HG03558 (cell line): ENCODE data around the gene CFAP107.
"Not testable (repeated sequence)": the region's sequence is repeated elsewhere in the genome, so short reads cannot be mapped to it uniquely, and the experiment has no call there.

Experiments
- ATAC-seq: cut with Tn5 transposase; IDR thresholded peaks from one replicate; pipeline ENCODE4 v1.9.1; 2021; ENCODE audit warnings: moderate number of reproducible peaks; ENCODE audit not compliant: unreplicated experiment; ENCODE audit errors: extremely low read depth

Gene CFAP107, protein sequence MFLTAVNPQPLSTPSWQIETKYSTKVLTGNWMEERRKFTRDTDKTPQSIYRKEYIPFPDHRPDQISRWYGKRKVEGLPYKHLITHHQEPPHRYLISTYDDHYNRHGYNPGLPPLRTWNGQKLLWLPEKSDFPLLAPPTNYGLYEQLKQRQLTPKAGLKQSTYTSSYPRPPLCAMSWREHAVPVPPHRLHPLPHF

GRCh38 chr1:12745992-12746323 lies at the start of gene CFAP107:
Gene CFAP107, plus strand, starts transcription at chr1:12746200. Its CDS starts 231 bp downstream, at chr1:12746431.
- ATAC-seq, result no peak

GRCh38 chr1:12696658-12697057 lies 49.3 kb upstream of the CFAP107 start:
- no peak for ATAC-seq

DNA sequence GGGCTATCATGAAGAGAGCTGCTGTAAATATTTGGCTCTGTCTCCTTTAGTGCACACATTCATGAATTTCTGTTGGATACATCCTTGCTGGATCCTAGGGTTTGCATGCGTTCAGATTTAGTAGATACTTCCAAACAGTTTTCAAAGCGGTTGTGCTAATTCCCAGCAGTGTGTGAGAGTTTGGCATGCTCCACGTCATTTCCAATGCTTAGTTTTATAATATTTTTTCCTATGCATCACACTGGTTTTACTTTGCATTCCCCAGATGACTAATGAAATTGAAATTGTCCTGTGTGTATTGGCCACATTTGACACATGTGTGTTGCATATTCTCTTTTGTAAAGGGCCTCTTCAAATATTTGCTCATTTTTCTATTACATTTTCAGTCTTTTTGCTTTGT lies 48.6 kb upstream of the CFAP107 start:
- no peak for ATAC-seq

GRCh38 chr1:12703821-12704451 lies 42.1 kb upstream of the CFAP107 start:
- ATAC-seq, result no peak

GRCh38 chr1:12706061-12706460 lies 39.9 kb upstream of the CFAP107 start:
- no peak for ATAC-seq

- ATAC-seq, result no peak
Measured at GRCh38 chr1:12708396-12709090, 37.5 kb upstream of the CFAP107 start.

- ATAC-seq, result no peak
Measured at GRCh38 chr1:12709091-12709491, 36.9 kb upstream of the CFAP107 start.

GRCh38 chr1:12709696-12710095 lies 36.3 kb upstream of the CFAP107 start:
- ATAC-seq, result no peak

DNA sequence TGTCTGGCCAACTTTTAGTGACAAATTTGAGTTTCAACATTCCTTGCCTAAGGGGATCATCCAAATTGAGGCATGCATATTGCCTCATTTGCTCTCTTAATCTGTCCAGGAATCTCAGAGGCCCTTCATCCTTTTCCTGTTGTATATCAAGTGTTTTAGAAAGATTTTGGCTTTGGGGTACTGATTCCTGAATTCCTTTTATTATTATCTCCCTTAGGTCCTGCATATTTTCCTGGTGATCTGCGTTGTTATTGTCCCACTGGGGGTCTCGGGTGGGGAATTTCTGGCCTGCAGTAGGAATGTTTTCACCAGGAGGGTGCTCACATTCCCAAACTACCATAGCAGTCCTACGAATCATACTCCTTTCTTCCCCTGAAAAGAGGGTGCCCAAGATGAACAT lies 34.5 kb upstream of the CFAP107 start:
- no peak for ATAC-seq

DNA sequence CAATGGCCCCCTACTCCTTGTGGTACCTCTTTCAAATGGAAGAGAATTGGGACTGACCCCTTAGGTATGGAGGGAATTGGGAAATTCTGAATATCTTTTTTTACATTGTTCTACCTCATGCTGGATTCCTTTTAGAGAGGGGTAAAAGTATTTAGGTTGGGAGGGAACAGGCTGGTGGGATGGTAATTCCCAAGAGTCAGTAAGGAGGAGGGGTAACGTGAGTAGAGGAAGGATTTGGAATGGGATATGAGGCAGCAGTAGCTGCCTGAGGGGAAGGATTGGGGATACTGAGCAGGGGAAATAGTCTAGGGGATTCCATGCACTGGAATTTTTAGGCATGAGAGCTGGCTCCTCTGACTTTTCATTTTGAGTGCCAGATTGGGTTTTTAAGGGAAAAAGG lies 33.9 kb upstream of the CFAP107 start:
- no peak for ATAC-seq

GRCh38 chr1:12712929-12713328 lies 33.1 kb upstream of the CFAP107 start:
- no peak for ATAC-seq

DNA sequence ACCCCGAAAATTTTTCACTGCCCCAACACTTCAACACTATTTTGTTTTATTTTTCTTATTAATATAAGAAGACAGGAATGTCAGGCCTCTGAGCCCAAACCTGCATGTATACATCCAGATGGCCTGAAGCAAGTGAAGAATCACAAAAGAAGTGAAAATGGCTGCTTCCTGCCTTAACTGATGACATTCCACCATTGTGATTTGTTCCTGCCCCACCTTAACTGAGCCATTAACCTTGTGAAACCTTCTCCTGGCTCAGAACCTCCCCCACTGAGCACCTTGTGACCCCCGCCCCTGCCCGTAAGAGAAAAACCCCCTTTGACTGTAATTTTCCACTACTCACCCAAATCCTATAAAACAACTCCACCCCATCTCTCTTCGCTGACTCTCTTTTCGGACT lies 32.3 kb upstream of the CFAP107 start:
- ATAC-seq, result not testable (repeated sequence)

- no peak for ATAC-seq
Measured at GRCh38 chr1:12714710-12715475, 31.1 kb upstream of the CFAP107 start.

GRCh38 chr1:12715896-12716437 lies 30.0 kb upstream of the CFAP107 start, which contains the start of gene AADACL3:
Gene AADACL3, plus strand, starts transcription at chr1:12716110. Its CDS starts 67 bp downstream, at chr1:12716177.
- ATAC-seq, result no peak

DNA sequence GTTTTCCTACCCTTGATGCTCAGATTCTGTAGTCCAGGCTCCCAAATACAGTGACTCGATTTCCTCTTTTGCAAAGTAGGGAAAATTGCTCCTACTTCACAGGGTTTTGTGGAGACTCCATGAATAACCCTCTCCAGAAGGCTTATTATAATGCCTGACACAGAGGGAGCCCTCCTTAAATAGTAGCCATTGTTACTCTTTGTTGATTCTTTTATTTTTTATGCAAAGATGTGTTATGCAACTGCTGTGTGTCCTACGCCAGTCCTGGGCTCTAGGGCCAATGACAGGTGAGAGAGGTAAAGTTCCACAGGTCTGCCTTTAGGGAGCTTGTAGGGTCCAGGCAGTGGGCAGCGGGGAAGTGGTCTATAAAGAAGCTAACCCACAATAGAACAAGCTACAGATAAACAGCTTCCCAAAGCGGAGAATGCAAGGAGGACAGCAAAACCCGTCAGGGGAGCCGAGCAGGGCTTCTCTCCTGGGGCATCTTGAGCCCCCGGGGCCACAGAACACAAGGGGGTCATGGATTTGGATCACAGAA lies 28.6 kb upstream of the CFAP107 start:
- no peak for ATAC-seq

DNA sequence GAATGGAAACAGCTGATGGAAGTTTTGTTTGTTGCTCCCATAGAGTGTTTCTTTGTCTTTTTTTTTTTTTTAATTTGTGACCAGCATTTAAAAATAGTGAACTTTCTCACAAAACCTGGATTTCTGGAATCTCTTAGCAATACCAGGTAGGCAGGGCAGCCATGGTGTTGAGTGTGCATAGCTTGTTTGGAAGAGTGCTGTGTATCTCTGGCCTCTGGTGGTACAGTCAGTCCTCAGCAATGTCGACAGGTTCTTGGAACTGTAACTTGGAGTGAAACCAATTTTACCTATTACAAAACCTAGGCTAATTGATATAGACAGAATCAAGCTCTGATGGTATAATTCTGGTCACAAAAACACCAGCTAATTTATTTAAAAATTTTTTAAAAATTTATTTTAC lies 23.4 kb upstream of the CFAP107 start:
- no peak for ATAC-seq

GRCh38 chr1:12728391-12728790 lies 17.6 kb upstream of the CFAP107 start:
- ATAC-seq, result no peak

DNA sequence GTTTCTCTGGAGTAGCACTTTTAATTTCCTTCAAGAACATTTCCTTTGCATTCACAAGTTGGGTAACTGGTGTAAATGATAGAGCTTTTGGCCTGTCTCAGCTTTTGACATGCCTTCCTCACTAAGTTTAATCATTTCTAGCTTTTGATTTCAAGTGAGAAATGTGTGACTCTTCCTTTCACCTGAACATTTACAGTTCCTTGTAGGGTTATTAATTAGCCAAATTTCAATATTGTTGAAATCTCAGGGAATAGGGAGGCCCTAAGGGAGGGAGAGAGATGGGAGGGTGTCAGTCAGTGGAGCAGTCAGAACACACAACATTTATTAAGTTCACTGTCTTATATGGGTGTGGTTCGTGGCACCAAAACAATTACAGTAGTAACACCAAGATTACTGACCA lies 15.8 kb upstream of the CFAP107 start:
- no peak for ATAC-seq

GRCh38 chr1:12731084-12731483 lies 14.9 kb upstream of the CFAP107 start:
- not testable (repeated sequence) for ATAC-seq

GRCh38 chr1:12734651-12735050 lies 11.3 kb upstream of the CFAP107 start:
- ATAC-seq, result no peak
